NB4 (cell line): ENCODE data around the gene PTGR2.
"Not testable (repeated sequence)": the region's sequence is repeated elsewhere in the genome, so short reads cannot be mapped to it uniquely, and the experiment has no call there.

ENCODE experiments used
- DNase-seq: peaks from one replicate; pipeline ENCODE4 v3.0.0; 2010; ENCODE audit warnings: low read depth
- H3K4me3 ChIP-seq: one replicate; pipeline ENCODE4 v1.5.1; 2011; ENCODE audit warnings: mild to moderate bottlenecking, low read depth, low read length, moderate library complexity
- CTCF ChIP-seq: IDR thresholded peaks from one replicate; pipeline ENCODE4 v1.5.1; 2012; ENCODE audit warnings: low read depth, low read length
- MAX ChIP-seq: IDR thresholded peaks from 2 replicates; pipeline ENCODE4 v1.6.1; 2011; ENCODE audit warnings: low read depth, low read length
- MYC ChIP-seq: IDR thresholded peaks from 2 replicates; pipeline ENCODE4 v1.6.1; 2011; ENCODE audit warnings: low read depth, low read length
- POLR2A ChIP-seq: IDR thresholded peaks from 2 replicates; pipeline ENCODE4 v1.6.1; 2011; ENCODE audit warnings: mild to moderate bottlenecking; ENCODE audit not compliant: insufficient read length; ENCODE audit errors: extremely low read depth

Gene PTGR2

GRCh38 chr14:73833530-73834260 lies 17.9 kb upstream of the PTGR2 start:
- no peak overlapping the region for H3K4me3 ChIP-seq
- TF ChIP-seq POLR2A: no peak
- no peak for DNase-seq

GRCh38 chr14:73834261-73834625 lies 17.4 kb upstream of the PTGR2 start:
- DNase-seq: no peak
- no peak for TF ChIP-seq MAX
- no peak for TF ChIP-seq MYC
- TF ChIP-seq CTCF: no peak
- TF ChIP-seq POLR2A: no peak

GRCh38 chr14:73838293-73839034 lies 13.2 kb upstream of the PTGR2 start:
- H3K4me3 ChIP-seq, DNase-seq: not testable (repeated sequence)

More at GRCh38 chr14:73834261-73834625, 17.4 kb upstream of the PTGR2 start:
- no peak overlapping the region for H3K4me3 ChIP-seq

GRCh38 chr14:73842201-73842600 lies 9.4 kb upstream of the PTGR2 start:
- no peak for DNase-seq
- no peak for TF ChIP-seq MAX
- no peak for TF ChIP-seq CTCF
- TF ChIP-seq MYC: no peak
- no peak for TF ChIP-seq POLR2A
- no peak overlapping the region for H3K4me3 ChIP-seq

- no peak for DNase-seq
- TF ChIP-seq MAX (no peak), MYC (no peak), CTCF (no peak), POLR2A (no peak)
- no peak overlapping the region for H3K4me3 ChIP-seq
Measured at GRCh38 chr14:73842851-73843250, 8.8 kb upstream of the PTGR2 start.

GRCh38 chr14:73843296-73843695 lies 8.3 kb upstream of the PTGR2 start:
- H3K4me3 ChIP-seq: no peak overlapping the region
- TF ChIP-seq CTCF (no peak), MAX (no peak), POLR2A (no peak), MYC (no peak)
- DNase-seq: no peak
